AG08396 (cell line): ENCODE measurements around the gene RGCC.
A peak's percentile ranks its signal among the peaks of the same experiment; 100 is the strongest.

Experiments
- DNase-seq: peaks from one replicate; pipeline ENCODE4 v3.0.0; 2012; ENCODE audit warnings: low spot score, mixed read lengths

RGCC gene

DNA sequence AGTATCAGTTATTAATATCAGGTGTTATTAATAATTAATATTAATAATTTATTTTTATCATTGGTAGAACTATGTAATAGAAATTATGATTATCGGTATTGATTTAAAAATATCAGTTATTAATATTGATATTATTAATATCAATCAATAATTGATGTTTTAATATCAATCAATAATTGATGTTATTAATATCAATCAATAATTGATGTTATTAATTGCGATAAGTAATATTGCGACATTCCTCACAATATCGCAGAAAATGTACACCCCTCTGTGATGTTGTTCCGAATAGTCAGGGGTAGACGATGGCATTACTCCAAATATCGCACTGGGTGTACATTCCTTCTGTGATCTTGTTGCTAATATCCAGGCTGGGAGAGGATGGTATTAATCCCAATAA lies 3.7 kb upstream of the RGCC start:
- no peak for DNase-seq

DNA sequence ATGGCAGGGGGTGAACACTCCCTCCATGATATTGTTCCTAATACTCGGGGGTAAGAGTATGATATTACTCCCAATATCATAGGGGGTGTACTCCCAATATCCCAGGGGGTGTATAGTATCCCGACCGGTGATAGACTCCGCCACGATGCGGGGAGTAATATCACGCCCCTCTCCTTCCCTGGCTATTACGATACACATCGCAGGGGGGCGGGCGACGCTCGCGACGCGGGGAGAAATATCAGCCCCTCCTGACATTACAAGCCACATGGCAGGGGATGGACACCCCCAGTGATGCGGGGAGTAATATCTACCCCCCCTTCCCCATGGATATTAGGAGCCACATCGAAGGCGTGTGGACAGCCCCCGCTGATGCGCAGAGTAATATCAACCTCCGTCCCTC lies 3.2 kb upstream of the RGCC start:
- DNase-seq, result no peak

DNA sequence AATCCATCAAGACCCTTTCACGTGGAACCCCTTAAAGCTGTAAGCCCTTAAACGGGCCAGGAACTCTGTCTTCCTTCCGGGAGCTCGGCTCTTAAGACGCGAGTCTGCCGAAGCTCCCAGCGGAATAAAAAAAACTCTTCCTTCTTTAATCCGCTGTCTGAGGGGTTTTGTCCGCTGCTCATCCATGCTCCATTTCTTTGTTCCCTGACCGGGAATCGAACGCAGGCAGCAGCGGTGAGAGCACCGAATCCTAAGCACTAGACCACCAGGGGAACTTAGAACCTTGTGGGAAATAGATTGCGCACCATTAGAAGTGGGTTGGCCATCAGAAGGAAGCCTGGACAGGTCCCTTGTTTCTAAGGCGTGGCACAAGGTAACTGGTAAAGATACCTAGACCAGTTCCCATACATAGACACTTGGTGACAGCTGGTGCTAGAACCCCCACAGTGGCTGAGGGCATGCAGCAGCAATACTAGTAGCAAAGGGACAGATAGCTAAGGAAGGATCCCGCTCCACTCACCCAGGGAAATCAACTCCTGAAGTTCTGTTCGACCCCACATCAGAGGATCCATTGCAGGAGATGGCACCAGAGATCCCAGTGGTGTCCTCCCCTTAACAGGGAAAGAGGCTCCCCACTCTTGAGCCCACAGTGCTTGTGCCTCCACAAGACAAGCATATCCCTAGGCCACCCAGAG lies 1.5 kb upstream of the RGCC start:
- no peak for DNase-seq

DNA sequence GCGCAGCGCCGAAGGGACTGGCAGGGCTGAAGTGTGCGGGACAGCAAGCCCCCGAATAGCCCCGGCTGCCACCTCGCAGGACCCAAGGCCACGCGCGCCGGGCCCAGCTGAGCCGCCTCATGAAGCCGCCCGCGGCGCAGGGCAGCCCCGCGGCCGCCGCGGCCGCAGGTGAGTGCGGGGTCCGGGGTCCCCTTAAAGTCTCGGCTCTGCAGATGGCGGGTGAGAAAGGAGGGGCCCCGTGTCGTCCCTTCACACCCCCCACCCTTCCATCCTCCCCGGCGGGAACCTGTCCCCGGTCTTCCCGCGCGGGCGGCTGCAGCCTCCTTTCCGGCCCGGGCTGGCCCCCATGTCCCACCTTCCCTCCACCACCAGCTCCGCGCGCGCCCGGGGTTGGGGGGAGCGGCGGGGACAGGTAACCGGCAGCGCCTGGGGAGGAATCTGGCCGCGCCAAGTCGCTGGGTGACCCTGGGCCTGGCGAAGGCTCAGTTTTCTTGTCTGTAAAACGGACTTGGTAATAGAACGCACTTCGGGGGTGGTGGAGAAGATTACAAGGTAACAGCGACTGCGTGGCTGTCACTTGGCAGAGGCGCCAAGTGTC lies 338 bp downstream of the RGCC start:
- DNase-seq, result peak; percentile 44

DNA sequence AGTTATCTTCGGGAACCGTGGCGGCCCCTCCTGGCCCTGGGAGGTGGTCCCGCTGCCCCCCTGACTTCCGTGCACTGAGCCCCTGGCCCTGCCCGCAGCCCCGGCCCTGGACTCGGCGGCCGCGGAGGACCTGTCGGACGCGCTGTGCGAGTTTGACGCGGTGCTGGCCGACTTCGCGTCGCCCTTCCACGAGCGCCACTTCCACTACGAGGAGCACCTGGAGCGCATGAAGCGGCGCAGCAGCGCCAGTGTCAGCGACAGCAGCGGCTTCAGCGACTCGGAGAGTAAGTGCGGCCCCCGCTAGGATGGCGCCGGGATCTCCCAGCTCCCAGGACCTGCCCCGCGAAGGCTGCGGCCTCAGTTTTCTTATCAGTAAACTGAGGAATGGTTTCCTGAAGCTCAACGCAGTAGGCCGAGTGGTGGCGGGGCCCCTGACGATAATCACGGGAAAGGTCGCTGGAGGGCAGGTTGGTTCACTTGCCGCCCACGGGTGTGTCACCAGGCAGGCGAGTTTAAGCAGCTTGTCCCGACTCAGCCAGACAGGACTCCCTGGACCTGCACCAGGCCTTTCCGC lies 924 bp downstream of the RGCC start:
- peak; percentile 44 for DNase-seq

DNA sequence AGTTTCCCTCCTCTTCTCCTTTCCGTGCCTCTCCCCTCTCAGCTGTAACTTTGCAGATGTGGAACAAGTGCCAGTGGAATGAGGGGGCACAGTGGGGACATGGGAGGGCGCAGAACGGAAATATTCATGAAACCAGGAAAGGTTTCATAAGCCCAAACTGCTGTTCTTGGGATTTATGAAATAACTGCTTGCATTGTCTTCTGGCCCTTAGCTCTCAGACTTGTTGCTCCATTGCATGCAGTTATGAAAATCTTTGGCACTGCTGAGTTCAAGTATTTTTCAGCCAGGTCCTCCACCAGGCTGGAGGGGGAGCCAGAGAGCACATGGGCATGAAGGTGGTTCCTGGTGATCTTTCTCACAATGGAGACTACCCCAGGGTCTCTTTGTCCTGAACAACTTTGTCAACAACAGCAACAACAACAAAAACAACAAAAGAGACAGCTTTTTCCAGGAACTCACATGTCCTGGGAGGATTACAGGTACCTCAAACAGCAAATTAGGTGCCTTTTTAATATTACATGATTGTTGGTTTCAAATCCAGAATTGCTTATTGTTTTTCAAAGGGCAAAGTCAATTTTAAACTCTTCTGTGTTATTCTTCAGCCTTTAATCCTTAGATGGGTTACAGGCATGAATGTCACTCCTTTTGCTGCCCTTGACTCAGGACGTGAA lies 1.5 kb downstream of the RGCC start:
- DNase-seq, result peak; percentile 70

DNA sequence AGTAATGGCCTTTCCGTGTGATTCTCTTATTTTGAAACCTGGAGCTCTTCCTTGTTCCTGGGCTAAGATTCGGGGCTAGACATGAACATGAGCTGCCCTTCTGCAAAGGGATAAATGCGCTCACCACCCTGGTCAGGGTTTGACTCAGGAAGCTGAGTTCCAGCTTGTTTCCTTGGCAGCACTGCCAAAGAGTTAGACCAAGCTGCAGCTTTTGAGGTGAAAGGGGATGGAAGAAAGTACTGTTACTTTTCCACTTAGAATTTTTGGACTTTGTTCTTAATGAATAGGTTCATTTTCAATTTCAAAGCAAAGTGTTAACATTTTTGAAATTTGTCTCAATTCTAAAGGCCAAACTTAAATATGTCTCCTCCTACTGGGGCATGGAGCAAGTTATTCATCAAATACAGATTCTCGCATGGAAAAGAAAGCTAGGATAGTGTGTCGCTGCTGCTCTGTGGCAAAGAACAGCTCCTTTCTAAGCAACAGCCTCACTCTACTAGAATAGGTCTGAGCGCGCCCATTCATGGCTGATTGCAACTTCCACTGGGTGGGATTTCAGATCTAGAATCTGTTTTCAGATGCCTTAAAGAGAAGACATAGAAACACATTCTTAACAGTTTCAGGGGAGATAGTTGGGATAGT lies 2.2 kb downstream of the RGCC start:
- no peak for DNase-seq

DNA sequence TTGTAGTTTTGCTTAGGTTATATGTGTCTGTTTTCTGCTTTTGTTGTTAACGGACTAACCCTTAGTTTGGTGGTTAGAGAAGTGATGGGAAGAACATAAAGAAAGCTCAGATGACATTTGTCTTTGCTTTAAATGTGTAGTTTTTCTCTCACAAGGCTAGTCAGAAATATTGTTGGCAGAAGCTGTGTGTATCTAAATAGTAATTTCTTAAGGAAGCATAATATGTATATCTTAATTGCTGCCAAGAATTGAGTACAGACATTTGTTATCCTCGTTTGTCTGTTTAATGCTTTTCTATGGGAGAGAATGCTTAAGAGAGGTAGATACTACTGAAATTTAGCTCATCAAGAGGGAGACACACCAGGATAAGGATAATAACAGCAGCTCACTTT lies 2.7 kb downstream of the RGCC start:
- DNase-seq, result no peak

DNA sequence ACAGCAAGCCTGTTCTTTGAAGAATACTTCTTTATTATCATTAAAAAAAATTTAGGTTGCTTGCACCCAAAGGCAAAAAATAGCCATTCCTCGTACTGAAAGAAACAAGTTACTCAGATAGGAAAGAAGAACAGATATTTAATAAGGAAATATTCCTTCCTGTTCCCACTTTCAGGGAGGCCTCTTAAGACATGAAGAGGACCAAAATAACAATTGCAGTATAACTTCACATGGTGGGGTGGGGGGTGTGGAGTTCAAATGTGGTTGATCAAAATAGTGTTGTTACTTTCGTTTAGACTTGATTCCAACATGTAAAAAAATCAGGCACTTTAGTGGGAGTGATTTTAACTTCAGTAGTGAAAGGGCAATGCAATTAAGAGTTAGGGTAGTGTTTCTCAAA lies 3.6 kb downstream of the RGCC start:
- DNase-seq, result no peak

DNA sequence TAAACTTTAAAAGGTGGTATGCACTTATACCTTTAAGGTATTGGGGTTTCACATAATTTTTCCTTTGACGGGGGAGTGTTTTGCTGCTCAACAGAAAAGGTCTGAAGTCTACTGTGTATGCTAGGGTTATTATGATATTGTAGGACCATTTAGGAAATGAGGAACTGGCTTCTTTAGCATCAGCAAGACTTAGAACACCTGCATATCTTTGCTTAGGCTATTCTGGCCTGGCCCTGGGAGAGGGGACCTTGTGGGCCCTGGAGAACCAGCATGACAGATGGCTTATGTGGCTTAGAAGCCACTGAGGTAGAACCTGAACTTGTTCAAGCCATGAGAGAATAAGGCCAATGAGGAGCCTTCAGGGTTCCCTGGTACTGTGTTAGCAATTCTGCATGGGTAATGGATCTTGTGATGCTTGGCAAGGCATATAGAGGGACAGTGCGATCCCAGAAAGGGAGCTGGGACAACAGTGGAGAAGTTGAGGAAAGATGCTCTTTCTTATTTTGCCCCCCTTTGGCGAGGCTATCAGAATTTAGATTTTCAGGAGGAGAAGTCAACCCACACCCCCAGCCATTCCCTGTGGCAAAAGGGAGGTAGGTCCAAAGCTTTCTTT lies 4.3 kb downstream of the RGCC start:
- DNase-seq, result no peak

DNA sequence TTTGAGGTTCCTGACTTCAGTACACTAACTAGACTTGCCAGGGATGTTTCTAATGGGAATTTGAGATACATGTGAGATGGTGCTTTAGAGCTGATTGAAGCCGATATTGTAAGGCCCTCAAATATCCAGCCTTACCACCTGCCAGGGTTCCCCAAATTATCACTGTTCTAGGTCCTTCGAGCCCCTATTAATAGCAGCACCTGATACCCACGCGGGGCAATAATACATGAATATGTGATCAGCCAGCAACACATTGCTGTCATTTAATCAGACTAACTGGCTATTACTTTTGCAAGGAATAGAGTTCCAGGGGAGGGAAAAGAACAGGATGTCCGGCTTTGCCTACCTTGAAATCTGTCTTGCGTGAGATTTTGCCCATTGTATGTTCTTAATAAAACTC lies 5.1 kb downstream of the RGCC start:
- no peak for DNase-seq

DNA sequence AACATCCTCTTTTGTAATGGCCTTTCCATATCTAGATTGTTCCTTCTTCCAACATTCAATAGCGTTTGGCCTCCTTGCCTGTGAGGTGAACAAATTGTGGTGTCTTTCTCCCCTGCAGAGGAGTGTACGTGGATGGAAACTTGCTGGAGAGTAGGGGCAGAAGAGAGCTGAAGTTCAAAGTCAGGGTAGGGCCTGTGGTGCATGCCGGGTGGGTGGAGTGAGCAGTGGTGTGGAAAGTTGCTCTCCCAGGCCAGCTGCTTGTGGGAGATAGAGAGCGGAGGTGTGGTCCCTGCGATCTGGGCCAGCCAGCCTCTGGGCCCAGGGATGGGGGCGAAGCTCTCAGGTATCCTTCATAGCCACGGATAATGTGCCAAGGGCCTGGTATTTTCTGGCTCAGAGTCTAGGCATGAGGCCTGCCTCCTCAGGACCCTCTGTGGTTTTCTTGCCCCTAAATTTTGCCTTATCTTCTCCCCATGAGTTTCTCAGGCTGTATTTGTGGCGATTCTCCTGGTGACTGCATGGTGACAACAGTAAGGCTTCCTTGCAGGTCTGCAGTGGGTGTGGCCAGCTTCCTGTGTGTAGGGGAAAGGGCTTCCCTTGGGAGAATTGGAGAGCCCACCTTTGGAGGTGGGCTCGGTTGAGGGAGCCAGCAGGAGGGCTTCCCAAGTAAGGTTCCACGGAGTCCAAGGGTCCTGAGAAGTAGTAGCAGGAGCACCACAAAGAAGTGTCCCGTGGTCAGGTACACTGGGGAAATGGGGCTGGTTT lies 6.7 kb downstream of the RGCC start:
- no peak for DNase-seq

DNA sequence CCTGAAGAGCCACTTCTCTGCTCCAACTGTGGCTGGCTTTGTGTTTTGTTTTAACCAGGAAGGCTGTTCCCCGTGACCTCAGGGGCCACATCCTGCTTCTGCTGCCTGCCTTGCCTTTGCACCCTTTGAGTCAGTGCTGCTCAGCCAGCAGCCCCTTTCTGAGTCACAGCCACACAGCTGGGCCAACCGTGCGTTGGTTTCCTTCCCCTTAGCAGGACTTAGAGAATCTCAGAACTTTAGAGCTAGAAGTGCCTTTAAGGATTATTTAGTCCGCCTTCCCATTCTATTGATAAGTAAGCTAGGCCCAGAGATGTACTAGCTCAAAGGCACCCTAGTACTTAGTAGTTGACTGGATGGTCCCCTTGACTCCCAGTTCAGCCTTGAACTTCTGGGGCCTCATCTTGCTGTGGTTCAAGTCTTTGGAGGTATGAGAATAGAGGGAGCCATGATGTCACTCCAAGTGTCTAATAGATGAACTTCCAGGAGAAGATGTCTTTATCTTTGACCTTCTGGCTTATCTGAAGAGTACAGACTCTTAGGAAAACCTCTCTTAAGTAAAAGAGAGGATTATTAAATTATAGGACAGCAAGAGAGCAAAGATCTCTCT lies 8.0 kb downstream of the RGCC start:
- peak; percentile 82 for DNase-seq

DNA sequence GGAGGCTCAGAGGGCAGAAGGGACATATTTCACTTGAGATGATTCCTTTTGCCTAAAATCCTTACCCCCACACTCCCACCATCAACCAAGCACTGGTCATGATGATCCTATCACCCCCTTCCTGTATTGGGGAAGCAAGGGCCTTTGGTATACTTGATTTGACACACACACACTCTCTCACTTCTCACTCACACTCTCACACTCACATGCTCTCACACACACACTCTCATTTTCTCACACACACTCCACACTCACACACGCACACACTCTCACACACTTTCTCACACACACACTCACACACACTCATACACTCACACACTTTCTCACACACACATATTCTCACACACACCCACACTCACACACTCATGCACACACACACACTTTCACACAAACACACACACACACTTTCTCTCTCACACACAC lies 8.6 kb downstream of the RGCC start:
- no peak for DNase-seq

DNA sequence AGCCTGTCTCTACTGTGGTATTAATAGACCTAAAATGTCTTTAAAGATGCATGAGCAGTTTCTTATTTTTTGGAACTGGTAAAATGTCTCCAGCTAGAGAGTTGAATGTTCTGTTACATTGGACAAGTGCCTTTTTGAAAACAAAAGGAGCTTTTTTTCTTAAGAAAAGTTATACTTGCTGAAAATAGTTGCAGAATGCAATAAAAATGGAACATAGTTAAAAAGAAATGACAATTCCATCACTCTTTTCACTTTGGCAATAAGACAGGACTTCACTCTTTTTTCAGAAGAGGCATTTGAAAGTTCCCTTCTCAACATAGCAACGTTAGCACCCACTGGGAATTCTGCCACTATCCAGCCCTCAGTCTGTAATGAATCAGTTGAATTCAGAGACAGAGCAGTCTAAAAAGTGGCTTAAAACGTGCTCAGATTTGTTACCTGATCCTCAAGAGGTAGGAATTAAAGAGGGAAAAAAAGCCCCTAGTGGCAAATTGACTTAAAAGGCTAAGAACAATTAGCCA lies 10.1 kb downstream of the RGCC start:
- DNase-seq, result no peak

DNA sequence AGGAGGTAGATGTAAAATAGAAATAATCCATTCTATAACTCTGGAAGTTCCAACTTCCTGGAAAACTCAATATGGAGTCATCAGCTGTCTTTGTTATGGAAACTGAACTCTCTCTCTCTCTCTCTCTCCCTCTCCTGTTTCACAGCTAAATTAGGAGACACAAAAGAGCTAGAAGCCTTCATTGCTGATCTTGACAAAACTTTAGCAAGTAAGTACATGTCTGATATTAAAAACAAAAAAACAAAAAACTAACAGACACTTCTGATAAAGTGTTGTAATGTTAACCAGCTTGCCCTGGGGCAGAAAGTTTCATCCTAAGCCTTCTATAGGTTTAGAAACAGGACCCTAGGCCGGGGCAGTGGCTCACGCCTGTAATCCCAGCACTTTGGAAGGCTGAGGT lies 11.3 kb downstream of the RGCC start:
- no peak for DNase-seq

DNA sequence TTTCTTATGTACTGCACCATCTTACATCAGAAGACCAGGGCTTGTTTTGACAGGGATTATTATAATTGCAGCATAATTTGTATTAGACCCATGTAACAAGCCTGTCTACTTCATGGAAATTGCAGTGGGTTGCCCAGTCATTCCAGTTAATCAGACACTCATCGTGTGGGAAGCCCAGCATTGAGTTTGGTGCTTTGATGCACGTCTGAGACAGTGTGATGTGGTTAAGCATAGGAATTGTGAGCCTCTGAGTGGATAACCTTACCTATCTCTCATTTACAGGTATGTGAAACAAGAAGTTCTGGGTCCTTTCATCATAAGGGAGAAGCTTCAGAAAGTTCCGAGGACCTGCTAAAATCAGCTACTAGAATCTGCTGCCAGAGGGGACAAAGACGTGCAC lies 12.8 kb downstream of the RGCC start:
- DNase-seq, result no peak

DNA sequence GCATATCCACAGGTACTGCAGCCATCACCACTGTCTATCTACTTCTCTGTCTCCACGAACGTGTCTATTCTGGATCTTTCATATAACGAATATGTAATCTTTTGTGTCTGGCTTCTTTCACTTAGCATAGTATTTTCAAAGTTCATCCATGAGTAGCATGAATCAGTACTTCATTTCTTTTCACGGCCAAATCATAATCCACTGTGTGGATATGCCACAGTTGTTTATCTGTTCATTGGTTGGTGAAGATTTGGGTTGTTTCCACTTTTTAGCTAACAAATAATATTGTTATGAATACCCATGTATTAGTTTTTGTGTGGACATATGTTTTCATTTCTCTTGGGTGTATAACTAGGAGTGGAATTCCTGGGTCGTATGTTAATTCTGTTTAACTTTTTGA lies 14.4 kb downstream of the RGCC start:
- no peak for DNase-seq

DNA sequence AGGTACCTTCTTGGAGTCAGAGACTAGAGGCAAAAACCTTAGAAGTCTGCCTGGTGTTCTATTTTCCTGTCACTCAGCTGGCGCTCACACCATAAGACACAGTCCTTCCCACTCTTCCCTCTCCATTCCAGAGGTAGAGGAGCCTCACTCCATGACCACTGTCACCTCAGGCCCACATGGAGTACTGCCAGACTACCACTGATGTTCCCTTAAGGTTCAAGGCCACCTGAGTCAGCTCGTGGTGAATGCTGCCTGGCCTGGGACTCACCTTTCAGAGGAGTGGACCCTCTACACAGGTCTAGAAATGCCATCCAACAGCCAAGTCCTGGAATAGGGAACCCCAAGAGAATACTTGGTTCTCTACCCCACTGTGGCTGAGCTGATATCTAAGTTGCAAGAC lies 29.9 kb downstream of the RGCC start:
- DNase-seq, result no peak

DNA sequence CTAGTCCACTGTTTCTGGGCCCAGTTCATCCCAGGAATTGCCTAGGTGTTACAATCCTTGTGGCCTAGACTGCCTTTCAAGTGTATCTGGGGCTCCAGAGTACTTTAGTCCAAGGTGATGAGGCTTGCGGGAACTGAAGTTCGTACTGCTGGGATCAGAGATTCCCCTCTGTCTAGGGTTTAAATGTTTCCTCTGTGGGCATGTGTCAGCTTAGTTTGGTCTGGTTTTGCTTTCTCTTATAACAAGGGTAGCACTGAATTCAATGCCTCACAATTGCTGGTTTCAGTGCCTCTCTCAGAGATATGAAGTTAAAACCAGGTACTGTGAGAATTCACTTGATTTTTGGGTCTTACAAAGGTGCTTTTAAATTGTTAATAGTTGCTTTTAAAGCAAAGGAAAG lies 30.8 kb downstream of the RGCC start:
- no peak for DNase-seq
